ENCODE results near the gene ANXA8.

The ANXA8 gene

GRCh38 chr10:47447209-47447608 is 36.7 kb downstream of the ANXA8 start:
- DNase-seq: no peak

GRCh38 chr10:47445720-47446119 is 38.2 kb downstream of the ANXA8 start:
- DNase-seq: no peak

- no peak for DNase-seq
Observed at GRCh38 chr10:47444047-47444446, 39.9 kb downstream of the ANXA8 start.

- no peak for DNase-seq
Observed at GRCh38 chr10:47443145-47443544, 40.8 kb downstream of the ANXA8 start.

GRCh38 chr10:47442351-47442750 is 41.6 kb downstream of the ANXA8 start:
- DNase-seq: no peak

- DNase-seq: no peak
Observed at GRCh38 chr10:47441938-47442337, 42.0 kb downstream of the ANXA8 start.

GRCh38 chr10:47440207-47440606 is 43.7 kb downstream of the ANXA8 start:
- no peak for DNase-seq

- no peak for DNase-seq
Observed at GRCh38 chr10:47438857-47439474, 44.9 kb downstream of the ANXA8 start.

GRCh38 chr10:47435081-47435480 is 48.8 kb downstream of the ANXA8 start:
- no peak for DNase-seq

GRCh38 chr10:47425813-47426419 is 58.0 kb downstream of the ANXA8 start:
- DNase-seq: no peak

- no peak for DNase-seq
Observed at GRCh38 chr10:47424231-47424630, 59.7 kb downstream of the ANXA8 start.

GRCh38 chr10:47423476-47423875 is 60.4 kb downstream of the ANXA8 start:
- no peak for DNase-seq

- DNase-seq: no peak
Observed at GRCh38 chr10:47421057-47421952, 62.6 kb downstream of the ANXA8 start.

- DNase-seq: no peak
Observed at GRCh38 chr10:47420305-47421056, 63.4 kb downstream of the ANXA8 start.

GRCh38 chr10:47419421-47419820 is 64.5 kb downstream of the ANXA8 start:
- DNase-seq: no peak

- DNase-seq: no peak
Observed at GRCh38 chr10:47418966-47419365, 64.9 kb downstream of the ANXA8 start.

- DNase-seq: no peak
Observed at GRCh38 chr10:47418321-47418720, 65.6 kb downstream of the ANXA8 start.

Data from retina (tissue), 1 donor.